Thoracic aorta (tissue), 2 donors: ENCODE data around the gene TLE3. TPM values are rescaled to one million over a fixed set of nuclear protein-coding genes. Genes with fewer than 3 reads are reported as not detected.

Source experiments
- ATAC-seq: fragments of 150-250 bp; one replicate; pipeline ENCODE4 v1.8.0; 2017; ENCODE audit warnings: low read depth; ENCODE audit not compliant: insufficient number of reproducible peaks, low FRiP score
- DNase-seq: peaks from one replicate; pipeline ENCODE4 v3.0.0-alpha.2; 2020; ENCODE audit warnings: low spot score
- H3K27ac ChIP-seq, 2 donors: fragments of 200-600 bp; sonication (generic); 1 replicate in 1 of 2; 2 replicates in 1 of 2; pipeline ENCODE4 v1.5.1; 2016; ENCODE audit warnings: mild to moderate bottlenecking in 2 of 2, moderate library complexity in 2 of 2
- H3K27me3 ChIP-seq: fragments of 200-600 bp; sonication (generic); replicated peaks from 2 replicates; pipeline ENCODE4 v1.6.0; 2016; ENCODE audit warnings: mild to moderate bottlenecking; ENCODE audit not compliant: insufficient read depth
- H3K36me3 ChIP-seq: fragments of 200-600 bp; sonication (generic); one replicate; pipeline ENCODE4 v1.5.1; 2016
- H3K4me1 ChIP-seq, 2 donors: fragments of 200-600 bp; sonication (generic); 1 replicate in 1 of 2; 2 replicates in 1 of 2; pipeline versions ENCODE4 v1.5.1 to v1.6.0; 2016; ENCODE audit warnings: low read depth in 2 of 2, mild to moderate bottlenecking in 1 of 2; ENCODE audit not compliant: control insufficient read depth in 1 of 2
- H3K4me3 ChIP-seq: fragments of 200-600 bp; sonication (generic); 2 replicates; pipeline ENCODE4 v1.5.1; 2016; ENCODE audit warnings: mild to moderate bottlenecking
- H3K9me3 ChIP-seq: fragments of 200-600 bp; sonication (generic); 2 replicates; pipeline ENCODE4 v1.5.1; 2016
- total RNA-seq, 2 donors: library from RNA; depleted of rRNA; stranded (reverse); fragments of >200 nt; gene quantifications; one replicate each; pipeline versions ENCODE4 v1.1.0 to v1.2.3, GENCODE V29; 2016
- TF ChIP-seq, protein P1 (sequence below): fragments of 200-600 bp; sonication (generic); IDR thresholded peaks from one replicate; pipeline ENCODE4 v1.5.1; 2019; ENCODE audit warnings: antibody characterized with exemption

The TLE3 gene
- total RNA-seq, result 100 to 1,000 TPM in 1 of 2 donors, 10 to 100 TPM in 1; 78.3 to 124 TPM

GRCh38 chr15:70097321-70098152 is at the start of gene TLE3:
TLE3 (minus strand) TSS chr15:70097917; CDS start chr15:70096798, 1,119 bp downstream.
- Histone ChIP-seq H3K4me1 (peaks cover 34 to 60% of the 10 kb centered on the region in 2 donors), H3K36me3 (no peaks in the 10 kb centered on the region), H3K4me3 (peak within 1 kb of the TSS; percentile 94), H3K27me3 (no peaks in the 10 kb centered on the region), H3K27ac (peak within 1 kb of the TSS; percentile 93 to 96), H3K9me3 (no peaks in the 10 kb centered on the region)
- TF ChIP-seq, protein P1, sequence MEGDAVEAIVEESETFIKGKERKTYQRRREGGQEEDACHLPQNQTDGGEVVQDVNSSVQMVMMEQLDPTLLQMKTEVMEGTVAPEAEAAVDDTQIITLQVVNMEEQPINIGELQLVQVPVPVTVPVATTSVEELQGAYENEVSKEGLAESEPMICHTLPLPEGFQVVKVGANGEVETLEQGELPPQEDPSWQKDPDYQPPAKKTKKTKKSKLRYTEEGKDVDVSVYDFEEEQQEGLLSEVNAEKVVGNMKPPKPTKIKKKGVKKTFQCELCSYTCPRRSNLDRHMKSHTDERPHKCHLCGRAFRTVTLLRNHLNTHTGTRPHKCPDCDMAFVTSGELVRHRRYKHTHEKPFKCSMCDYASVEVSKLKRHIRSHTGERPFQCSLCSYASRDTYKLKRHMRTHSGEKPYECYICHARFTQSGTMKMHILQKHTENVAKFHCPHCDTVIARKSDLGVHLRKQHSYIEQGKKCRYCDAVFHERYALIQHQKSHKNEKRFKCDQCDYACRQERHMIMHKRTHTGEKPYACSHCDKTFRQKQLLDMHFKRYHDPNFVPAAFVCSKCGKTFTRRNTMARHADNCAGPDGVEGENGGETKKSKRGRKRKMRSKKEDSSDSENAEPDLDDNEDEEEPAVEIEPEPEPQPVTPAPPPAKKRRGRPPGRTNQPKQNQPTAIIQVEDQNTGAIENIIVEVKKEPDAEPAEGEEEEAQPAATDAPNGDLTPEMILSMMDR, result peak; percentile 18
- ATAC-seq, result peak; percentile 63
- peak; percentile 94 for DNase-seq

DNA sequence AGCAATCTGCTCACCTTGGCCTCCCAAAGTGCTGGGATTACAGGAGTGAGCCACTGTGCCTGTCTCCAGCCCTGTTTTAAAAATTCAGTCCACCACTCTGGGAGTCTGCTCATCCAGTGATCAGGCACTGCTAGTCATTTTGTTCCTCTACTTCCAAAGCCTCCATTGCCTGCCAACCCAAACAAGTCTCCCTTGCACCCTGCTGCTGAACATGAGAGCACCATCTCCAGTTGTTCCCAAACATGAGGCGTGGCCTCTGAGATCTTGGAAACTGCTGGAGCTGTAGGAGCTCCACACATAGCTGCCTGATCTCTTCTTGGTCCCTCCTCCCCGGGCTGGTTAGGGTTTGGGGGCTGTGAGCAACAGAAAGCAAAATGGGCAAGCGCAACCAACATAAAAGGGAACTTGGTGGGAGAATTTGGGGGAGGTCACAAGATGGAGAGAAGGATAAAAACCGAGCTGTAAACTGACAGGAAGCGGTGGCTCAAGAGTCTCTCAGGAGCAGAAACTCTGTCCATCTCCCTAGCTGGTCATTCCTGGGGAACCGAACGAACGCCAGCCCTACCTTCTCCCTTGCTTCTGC is 49.6 kb upstream of the TLE3 start:
- no peak for DNase-seq
- H3K36me3 ChIP-seq, result no peaks in the 10 kb centered on the region
- no peak for ATAC-seq
- no peaks in the 10 kb centered on the region for H3K27me3 ChIP-seq
- peaks cover 3 to 7% of the 10 kb centered on the region in 2 donors for H3K4me1 ChIP-seq
- TF ChIP-seq, protein P1, result no peak
- no peak overlapping the region for H3K27ac ChIP-seq
- H3K4me3 ChIP-seq, result no peak overlapping the region
- no peaks in the 10 kb centered on the region for H3K9me3 ChIP-seq

DNA sequence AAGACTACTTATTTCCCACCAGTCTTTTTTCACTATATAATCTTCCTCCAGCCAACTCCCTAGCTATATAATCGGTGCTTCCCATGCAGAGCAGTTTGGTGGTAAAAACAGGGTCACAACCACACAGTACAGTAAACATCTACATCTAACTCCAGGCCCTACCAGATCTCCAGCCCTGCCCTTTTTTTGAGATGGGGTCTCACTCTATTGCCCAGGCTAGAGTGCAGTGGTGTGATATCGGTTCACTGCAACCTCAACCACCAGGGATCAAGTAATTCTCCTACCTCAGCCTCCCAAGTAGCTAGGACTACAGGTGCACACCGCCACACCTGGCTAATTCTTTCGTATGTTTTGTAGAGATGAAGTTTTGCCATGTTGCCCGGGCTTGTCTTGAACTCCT is 49.1 kb upstream of the TLE3 start:
- Histone ChIP-seq H3K27me3 (no peaks in the 10 kb centered on the region), H3K36me3 (no peaks in the 10 kb centered on the region), H3K27ac (no peak overlapping the region), H3K4me3 (no peak overlapping the region), H3K4me1 (peaks cover 0 to 2% of the 10 kb centered on the region in 2 donors), H3K9me3 (no peaks in the 10 kb centered on the region)
- ATAC-seq, result no peak
- no peak for DNase-seq
- TF ChIP-seq, protein P1, result no peak

GRCh38 chr15:70146162-70146561 is 48.4 kb upstream of the TLE3 start:
- Histone ChIP-seq H3K4me3 (no peak overlapping the region), H3K27me3 (no peaks in the 10 kb centered on the region), H3K4me1 (peaks cover 2 to 4% of the 10 kb centered on the region in 2 donors), H3K9me3 (no peaks in the 10 kb centered on the region), H3K27ac (no peak overlapping the region), H3K36me3 (no peaks in the 10 kb centered on the region)
- DNase-seq, result no peak
- TF ChIP-seq, protein P1, result no peak
- ATAC-seq, result no peak

DNA sequence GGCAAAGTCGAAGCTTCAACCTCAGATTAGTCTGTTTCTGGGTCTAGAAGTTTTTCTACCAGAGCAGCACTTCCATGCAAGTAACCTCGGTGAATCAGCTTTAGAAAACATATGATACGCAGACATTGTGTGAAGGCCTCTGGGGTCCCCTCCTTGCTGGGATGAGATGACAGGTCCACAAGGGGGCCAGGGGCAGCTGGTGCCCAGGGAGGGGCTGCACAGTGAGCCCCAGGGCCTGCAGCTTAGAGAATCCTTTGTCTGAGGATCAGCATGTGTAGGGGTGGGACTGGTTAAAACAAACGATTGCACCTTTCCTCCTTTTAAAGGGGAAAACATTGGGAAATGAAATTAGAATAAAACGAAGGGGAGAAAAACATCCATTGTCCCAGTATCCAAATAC is 47.5 kb upstream of the TLE3 start:
- Histone ChIP-seq H3K27me3 (no peaks in the 10 kb centered on the region), H3K36me3 (no peaks in the 10 kb centered on the region), H3K4me3 (no peak overlapping the region), H3K9me3 (no peaks in the 10 kb centered on the region), H3K4me1 (peaks cover 3 to 13% of the 10 kb centered on the region in 2 donors), H3K27ac (no peak overlapping the region)
- no peak for DNase-seq
- TF ChIP-seq, protein P1, result no peak
- ATAC-seq, result no peak
